T-helper 2 cell (primary cell): ENCODE results near the gene HLA-F.
A peak's percentile ranks its signal among the peaks of the same experiment; 100 is the strongest.

Experiments used
- DNase-seq, 5 experiments: peaks; one replicate each; pipeline versions ENCODE4 v3.0.0 to v3.0.0-alpha.2; 2012 to 2022

HLA-F gene

GRCh38 chr6:29763491-29764289 is 40.5 kb downstream of the HLA-F start:
- DNase-seq: peak in 1 of 5 experiments; percentile 31

- no peak for DNase-seq
Observed at GRCh38 chr6:29764422-29765196, 41.4 kb downstream of the HLA-F start.

GRCh38 chr6:29769336-29769735 is 46.1 kb downstream of the HLA-F start:
- no peak for DNase-seq

- DNase-seq: no peak
Observed at GRCh38 chr6:29770306-29770705, 47.1 kb downstream of the HLA-F start.

- no peak for DNase-seq
Observed at GRCh38 chr6:29776684-29777083, 53.5 kb downstream of the HLA-F start.
